ENCODE measurements around the gene AGAP2. TPM values are rescaled to one million over a fixed set of nuclear protein-coding genes. Genes with fewer than 3 reads are reported as not detected.
"Not testable (repeated sequence)": the region's sequence is repeated elsewhere in the genome, so short reads cannot be mapped to it uniquely, and the experiment has no call there.

Gene AGAP2
- polyA plus RNA-seq, 3 donors: 0.77 to 3.1 (median 2.2) TPM

DNA sequence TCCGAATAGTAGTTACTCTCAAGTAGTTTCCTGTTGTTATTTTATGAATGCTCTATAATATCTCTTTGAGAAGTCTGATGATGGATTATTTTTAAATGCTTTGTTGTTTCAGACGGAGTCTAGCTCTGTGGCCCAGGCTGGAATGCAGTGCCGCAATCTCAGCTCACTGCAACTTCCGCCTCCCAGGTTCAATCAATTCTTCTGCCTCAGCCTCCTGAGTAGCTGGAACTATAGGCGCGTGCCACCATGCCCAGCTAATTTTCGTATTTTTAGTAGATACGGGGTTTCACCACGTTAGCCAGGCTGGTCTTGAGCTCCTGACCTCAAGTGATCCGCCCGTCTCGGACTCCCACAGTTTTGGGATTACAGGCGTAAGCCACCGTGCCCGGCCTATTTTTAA lies 46.0 kb downstream of the AGAP2 start:
- 92 to 96% (median 93%) methylated on average over 15 of the region's 15 CpGs for WGBS, 3 donors
- no peak overlapping the region for H3K27ac ChIP-seq (ENCODE audit: low read depth, low read length)

DNA sequence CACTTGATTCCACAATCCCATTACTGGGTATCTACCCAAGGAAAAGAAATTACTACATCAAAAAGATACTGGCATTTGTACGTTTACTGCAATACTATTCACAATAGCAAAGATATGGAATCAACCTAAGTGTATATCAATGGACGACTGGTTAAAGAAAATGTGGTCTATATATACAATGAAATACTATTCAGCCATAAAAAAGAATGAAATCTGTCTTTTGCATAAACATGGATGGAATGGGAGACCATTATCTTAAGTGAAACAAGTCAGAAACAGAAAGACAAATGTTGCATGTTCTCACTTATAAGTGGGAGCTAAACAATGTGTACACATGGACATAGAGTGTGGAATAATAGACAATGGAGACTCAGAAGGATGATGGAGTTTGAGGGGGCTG lies 49.6 kb downstream of the AGAP2 start:
- no peak overlapping the region for H3K27ac ChIP-seq (ENCODE audit: low read depth, low read length)
- 53 to 67% (median 61%) methylated on average over 2 of the region's 2 CpGs for WGBS, 3 donors

DNA sequence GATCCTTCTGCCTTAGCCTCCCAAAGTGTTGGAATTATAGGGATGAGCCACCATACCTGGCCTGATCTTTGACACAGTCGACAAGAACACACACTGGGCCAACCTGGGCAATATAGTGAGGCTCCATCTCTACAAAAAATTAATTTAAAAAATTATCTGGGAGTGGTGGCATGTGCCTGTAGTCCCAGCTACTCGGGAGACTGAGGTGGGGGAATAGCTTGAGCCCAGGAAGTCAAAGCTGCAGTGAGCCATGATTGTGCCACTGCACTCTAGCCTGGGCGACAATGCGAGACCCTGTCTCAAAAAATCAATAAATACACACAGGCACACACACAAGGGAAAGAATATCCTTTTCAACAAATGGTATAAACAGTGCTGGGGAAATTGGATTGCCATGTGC lies 50.7 kb downstream of the AGAP2 start:
- no peak overlapping the region for H3K27ac ChIP-seq (ENCODE audit: low read depth, low read length)
- WGBS, 3 donors: 55 to 83% (median 74%) methylated on average over 4 of the region's 4 CpGs

DNA sequence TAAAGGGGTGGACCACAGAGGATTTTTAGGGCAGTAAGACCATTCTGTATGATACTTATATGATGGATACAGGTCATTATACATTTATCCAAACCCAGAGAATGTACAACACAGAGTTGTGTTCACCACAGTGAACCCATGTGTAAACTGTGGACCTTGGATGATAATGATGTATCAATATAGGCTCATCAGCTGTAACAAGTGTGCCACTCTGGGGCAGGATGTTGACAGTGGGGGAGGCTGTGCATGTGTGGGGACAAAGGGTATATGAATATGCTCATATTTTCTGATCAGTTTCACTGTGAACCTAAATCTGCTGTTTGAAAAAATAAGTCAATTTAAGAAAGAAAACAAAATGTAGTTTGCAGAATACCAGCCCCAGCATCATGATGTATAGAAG lies 58.8 kb downstream of the AGAP2 start:
- no peak overlapping the region for H3K27ac ChIP-seq (ENCODE audit: low read depth, low read length)

DNA sequence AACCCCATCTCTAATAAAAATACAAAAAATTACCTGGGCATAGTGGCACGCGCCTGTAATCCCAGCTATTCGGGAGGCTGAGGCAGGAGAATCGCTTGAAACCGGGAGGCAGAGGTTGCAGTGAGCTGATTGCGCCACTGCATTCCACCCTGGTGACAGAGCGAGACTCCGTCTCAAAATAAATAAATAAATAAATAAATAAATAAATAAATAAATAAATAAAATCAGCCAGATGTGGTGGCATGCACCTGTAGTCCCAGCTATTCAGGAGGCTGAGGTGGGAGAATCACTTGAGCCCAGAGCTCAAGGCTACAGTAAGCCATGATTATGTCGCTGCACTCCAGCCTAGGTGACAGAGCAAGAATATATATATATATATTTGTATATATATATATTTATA lies 60.6 kb downstream of the AGAP2 start:
- not testable (repeated sequence) for H3K27ac ChIP-seq (ENCODE audit: low read depth, low read length)
- 91 to 92% (median 91%) methylated on average over 9 of the region's 9 CpGs for WGBS, 3 donors

DNA sequence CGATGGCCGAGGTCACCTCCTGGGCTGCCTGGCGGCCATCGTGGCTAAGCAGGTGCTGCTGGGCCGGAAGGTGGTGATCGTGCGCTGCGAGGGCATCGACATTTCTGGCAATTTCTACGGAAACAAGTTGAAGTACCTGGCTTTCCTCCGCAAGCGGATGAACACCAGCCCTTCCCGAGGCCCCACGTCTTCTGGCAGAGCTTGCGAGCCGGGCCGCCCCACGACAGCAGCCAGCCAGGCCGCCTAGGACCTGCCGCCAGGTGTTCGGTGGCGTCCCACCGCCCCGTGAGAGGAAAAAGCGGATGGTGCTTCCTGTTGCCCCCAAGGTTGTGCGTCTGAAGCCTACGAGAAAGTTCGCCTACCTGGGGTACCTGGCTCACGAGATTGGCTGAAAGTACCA lies 63.9 kb downstream of the AGAP2 start:
- no peak overlapping the region for H3K27ac ChIP-seq (ENCODE audit: low read depth, low read length)
- 90 to 92% (median 91%) methylated on average over 28 to 29 of the region's 29 CpGs for WGBS, 3 donors

Other genes starting within 250 kb of the AGAP2 start
- 10 to 100 TPM; 27.4 to 30.6 (median 28.1) TPM for gene DDIT3, start 218.2 kb downstream of the AGAP2 start, polyA plus RNA-seq
- 10 to 100 TPM; 20.9 to 32.4 (median 24.8) TPM for gene MBD6, start 215.9 kb downstream of the AGAP2 start, polyA plus RNA-seq
- 10 to 100 TPM; 88.6 to 95.1 (median 93.2) TPM for gene DCTN2, start 191.6 kb downstream of the AGAP2 start, polyA plus RNA-seq
- under 1 TPM; 0.04 to 0.41 (median 0.11) TPM for gene KIF5A, start 188.7 kb downstream of the AGAP2 start, polyA plus RNA-seq
- gene PIP4K2C, start 147.6 kb downstream of the AGAP2 start, polyA plus RNA-seq: 10 to 100 TPM in 2 of 3 donors, 1 to 10 TPM in 1; 8.8 to 10.2 (median 10.1) TPM
- 10 to 100 TPM in 2 of 3 donors, 1 to 10 TPM in 1; 8.4 to 23.3 (median 14.5) TPM for gene DTX3, start 133.9 kb downstream of the AGAP2 start, polyA plus RNA-seq
- gene ARHGEF25, start 127.3 kb downstream of the AGAP2 start, polyA plus RNA-seq: 10 to 100 TPM in 2 of 3 donors, 1 to 10 TPM in 1; 4.7 to 69.7 (median 10.8) TPM
- gene B4GALNT1, start 105.5 kb downstream of the AGAP2 start, polyA plus RNA-seq: 1 to 10 TPM in 1 of 3 donors, under 1 TPM in 2; 0.35 to 2.5 (median 0.70) TPM
- 100 to 1,000 TPM; 176 to 204 (median 192) TPM for gene OS9, start 44.6 kb downstream of the AGAP2 start, polyA plus RNA-seq
- gene TSPAN31, start 6.3 kb upstream of the AGAP2 start, polyA plus RNA-seq: 10 to 100 TPM; 30.1 to 38.8 (median 36.2) TPM
- gene CDK4, start 13.6 kb upstream of the AGAP2 start, polyA plus RNA-seq: 10 to 100 TPM; 50.9 to 96.4 (median 73.9) TPM
- gene MARCHF9, start 16.4 kb upstream of the AGAP2 start, polyA plus RNA-seq: 1 to 10 TPM; 5.3 to 8.8 (median 7.4) TPM
- gene CYP27B1, start 28.3 kb upstream of the AGAP2 start, polyA plus RNA-seq: 1 to 10 TPM in 2 of 3 donors, not detected in 1; 3.0 to 4.2 TPM
- 10 to 100 TPM; 20.9 to 25.8 (median 24.9) TPM for gene METTL1, start 33.4 kb upstream of the AGAP2 start, polyA plus RNA-seq
- 10 to 100 TPM in 1 of 3 donors, 1 to 10 TPM in 2; 5.5 to 12.0 (median 6.3) TPM for gene EEF1AKMT3, start 33.9 kb upstream of the AGAP2 start, polyA plus RNA-seq
- gene TSFM, start 44.0 kb upstream of the AGAP2 start, polyA plus RNA-seq: 10 to 100 TPM; 14.4 to 32.6 (median 23.8) TPM
- gene AVIL, start 80.0 kb upstream of the AGAP2 start, polyA plus RNA-seq: 1 to 10 TPM; 3.4 to 7.0 (median 6.9) TPM
- 100 to 1,000 TPM in 1 of 3 donors, 10 to 100 TPM in 2; 76.0 to 106 (median 96.4) TPM for gene CTDSP2, start 108.0 kb upstream of the AGAP2 start, polyA plus RNA-seq
- gene ATP23, start 202.8 kb upstream of the AGAP2 start, polyA plus RNA-seq: 10 to 100 TPM in 1 of 3 donors, 1 to 10 TPM in 2; 4.3 to 11.0 (median 7.6) TPM